GM19397 (cell line): ENCODE results near the gene COL23A1.
A peak's percentile ranks its signal among the peaks of the same experiment; 100 is the strongest.

Experiments used
- ATAC-seq: cut with Tn5 transposase; IDR thresholded peaks from one replicate; pipeline ENCODE4 v1.9.1; 2021; ENCODE audit warnings: mild to moderate bottlenecking, moderate library complexity; ENCODE audit not compliant: unreplicated experiment

The COL23A1 gene

DNA sequence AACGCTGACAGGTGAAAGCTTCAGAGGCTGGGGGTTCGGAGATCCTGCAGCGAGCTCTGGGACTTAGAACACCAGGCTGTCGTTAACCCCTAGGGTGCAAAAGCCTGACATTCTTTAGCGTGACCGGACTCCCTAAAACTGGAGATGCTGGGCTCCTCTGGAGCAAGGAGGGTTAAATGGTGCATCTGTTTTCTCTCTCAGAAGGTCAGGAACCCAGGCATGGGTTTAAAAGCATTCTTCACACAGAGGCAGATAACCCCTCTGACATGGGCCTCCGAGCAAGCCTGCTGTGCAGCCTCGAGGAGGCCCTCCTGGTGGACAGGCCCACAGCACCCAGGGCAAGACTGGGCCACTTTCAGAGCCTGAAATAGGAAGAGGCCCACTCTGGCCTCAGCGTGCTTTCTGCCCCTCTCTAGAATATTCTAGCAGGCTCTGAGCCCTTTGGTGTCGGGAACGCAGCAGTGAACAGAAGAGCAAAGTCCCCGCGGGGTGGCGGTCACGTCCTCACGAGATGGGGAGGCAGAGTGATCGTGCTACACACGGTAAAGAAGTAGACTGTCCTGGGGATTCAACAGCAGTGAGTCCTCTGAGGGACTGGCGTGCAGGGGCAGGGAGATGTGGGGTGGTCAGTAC is 124.8 kb downstream of the COL23A1 start:
- no peak for ATAC-seq

DNA sequence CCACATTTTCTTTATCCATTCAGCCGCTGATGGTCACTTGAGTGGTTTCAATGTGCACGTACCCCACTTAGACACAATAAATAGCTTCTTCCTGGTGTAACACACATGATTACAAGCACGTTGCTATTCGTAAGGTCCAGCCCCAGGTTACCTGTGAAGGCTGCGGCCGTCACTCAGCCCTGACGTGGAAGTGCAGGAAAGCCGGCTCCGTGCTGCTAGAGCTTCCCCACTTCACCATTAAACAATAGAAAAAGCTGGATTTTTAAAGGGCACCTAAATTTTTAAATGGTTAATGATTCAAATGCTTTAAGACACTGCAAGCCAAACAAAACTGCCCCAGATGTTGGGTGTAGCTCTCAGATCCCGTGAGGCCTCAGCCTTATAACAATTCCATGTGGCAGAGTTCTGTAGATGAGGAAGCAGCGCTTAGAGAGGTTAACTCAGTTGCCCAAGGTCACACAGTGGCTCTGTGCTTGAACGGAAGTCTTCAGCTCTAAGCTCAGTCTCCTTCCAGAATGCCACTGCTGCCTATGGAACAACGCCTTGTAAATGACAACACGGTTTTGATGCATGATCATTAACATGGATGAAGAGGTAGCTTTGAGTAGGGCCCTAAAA is 125.7 kb downstream of the COL23A1 start:
- ATAC-seq, result no peak

DNA sequence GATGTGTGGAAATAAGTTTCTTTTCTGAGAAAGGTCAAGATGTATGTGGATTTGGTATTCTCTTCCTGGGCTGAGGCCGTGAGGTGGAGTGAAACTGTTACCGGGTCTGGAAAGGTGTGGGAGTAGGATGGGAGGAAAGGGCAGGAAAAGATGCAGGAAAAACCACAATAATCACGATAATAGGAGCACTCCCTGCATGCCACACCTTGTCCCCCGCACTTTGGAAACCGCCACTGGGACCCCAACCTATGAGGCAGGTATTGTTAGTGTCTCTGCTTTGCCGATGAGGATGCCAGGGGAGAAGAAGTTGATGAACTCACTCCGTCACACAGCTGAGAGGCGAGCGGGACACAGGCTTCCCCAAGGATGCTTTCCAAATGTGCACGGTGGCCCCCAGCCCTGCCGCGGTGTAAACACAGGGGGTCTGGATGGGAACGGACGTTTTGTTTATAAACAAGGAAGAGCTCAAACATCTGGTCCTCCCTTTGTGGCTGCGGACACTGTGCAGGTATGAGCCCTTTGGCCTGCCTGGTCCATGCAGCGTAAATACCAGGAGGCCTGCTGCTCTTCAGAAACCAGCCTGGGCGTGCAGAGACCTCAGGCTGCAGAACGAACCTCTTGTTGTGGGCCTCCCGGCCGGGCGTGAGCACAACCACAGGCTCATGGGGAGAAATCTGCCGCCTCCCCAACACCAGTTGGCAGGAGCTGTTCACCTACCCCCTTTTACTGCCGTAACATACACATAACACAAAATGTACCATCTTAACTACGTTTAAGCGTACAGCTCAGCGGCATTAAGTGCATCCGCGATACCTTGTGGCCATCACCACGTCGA is 126.7 kb downstream of the COL23A1 start:
- no peak for ATAC-seq

DNA sequence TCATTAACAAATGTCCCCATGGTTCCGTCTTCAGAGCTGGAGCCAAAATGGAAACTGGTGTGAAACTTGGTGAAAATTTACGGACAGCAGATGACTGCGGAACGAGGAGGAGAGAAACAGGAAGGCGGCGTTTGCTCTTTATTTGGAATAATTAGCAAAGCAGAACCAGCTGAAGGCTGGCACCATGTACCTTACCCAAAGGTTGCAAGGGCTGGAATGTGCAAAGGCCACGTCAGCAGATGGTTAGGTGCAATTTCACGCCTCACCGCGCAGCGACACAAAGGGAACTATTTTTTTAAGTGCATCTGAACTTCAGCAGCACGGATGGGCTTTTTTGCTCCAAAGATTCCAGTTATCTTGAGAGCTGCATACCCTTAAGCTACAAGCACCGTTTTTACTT is 127.4 kb downstream of the COL23A1 start:
- no peak for ATAC-seq

DNA sequence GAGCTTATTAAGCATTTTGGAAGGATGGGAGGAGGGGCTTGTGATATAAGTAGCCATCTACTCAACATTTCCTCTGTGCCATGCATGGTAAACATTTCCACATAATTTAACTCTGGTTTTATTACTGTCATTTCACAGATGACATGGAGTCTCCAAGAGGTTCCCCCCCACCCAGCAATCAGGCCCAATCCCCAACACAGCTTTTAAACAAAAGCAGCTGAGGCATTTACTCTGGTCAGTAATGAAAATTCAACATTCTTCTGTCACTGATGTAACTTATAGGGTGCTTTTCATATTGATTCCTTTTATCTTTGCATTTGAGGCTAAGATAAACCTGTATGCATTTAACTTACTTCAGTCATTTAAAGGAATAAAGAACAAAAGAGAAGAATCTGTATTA is 128.1 kb downstream of the COL23A1 start:
- no peak for ATAC-seq

DNA sequence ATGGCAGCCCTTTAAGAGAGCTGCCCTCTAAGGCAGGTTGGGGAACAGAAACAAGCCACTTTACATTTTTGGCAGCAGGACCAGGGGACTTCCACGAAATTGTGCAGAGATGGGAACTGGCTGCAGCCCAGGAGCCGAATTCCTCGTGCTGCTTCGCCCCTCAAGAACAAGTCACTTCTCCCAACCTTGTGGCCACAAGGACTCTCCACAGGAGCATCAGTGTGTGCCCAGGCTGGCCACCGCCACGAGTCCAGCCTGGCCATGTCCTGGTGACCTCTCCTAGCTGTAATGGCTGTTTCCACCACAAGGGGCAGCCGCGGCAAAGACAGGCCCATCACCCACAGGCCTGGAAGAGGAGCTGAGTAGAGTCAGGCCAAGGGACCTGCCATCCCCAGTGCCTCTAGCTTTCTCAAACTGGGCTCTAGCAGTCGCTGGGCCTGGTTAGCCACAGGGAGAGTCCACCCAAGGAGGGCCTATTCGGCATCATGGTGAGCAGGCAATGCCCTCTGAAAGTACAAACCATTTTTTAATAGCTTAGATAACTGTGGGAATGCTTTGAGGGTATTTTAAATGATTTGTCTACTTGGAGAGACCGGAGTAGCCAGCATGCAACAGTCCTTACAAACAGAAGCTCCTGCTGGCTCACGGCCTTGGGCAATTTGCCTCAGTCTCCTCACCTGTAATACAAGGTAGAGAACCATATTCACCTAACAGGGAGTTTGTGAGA is 129.0 kb downstream of the COL23A1 start:
- ATAC-seq, result peak; percentile 61

DNA sequence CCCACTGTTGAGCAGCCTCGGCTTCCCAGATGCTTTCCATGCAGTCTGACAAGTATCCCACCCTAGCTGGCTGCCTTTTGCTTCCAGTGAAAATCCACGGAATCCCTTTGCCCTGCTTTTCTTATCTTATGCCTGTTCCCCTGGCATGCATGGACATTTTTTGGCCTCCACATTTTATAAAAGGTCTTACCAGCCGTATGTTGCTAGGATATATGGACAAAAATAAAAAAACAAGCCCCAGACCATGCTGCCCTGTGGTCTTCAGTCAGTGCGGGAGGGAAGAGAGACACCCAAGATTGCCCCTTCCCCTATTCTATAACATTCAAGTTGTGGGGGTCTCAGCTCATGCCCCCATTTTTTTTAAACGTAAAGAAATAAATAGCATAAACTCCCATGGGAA is 129.6 kb downstream of the COL23A1 start:
- ATAC-seq, result no peak

DNA sequence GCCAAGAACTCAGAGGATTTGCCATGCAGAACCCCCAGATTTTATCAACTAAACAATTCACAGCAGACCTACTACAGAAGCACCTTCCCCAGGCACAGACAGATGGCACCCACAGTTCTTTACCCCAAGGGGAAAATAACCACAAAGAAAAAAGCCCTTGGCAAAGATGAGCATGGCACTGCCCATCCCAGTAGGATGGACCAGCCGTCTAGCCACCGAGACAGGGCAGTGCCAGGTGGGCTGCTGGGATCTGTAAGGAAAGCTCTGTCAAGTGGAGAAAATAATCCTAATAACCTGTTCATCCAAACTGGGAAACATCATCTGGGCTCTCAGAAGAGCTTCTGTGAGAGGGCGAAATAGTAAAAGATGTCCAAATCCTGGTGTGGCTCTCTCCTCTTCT is 130.0 kb downstream of the COL23A1 start:
- ATAC-seq, result no peak

DNA sequence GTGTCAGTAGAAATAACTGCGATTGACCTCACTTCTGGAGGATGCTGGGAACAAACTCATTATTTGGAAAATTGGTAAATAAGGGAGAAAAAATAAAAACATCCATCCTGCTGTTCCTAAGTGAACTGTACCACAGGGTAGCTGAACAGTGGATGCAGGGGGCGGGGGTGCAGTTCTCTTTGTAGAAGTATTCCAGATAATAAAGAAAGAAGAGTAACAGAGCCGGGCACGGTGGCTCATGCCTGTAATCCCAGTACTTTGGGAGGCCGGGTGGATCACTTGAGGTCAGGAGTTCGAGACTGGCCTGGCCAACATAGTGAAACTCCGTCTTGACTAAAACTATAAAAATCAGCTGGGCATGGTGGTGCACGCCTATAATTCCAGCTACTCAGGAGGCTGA is 132.1 kb downstream of the COL23A1 start:
- no peak for ATAC-seq

DNA sequence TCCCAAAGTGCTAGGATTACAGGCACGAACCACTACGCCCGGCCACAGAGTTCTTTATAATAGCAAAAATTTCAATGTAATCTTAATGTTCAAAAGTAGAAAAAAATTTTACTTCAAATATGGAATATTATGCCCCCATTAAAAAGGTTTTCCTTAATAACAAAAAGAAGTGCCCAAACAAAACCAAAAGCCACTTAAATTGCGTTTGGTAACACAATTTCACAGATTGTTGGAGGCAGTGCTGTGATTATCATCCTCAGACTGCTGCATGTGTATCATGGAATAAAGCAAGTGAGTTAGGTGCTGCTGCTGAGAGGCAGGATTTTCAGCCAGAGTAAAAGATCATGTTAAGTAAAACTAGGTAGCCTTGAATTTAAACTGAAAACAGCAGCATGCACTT is 132.7 kb downstream of the COL23A1 start:
- ATAC-seq, result no peak

DNA sequence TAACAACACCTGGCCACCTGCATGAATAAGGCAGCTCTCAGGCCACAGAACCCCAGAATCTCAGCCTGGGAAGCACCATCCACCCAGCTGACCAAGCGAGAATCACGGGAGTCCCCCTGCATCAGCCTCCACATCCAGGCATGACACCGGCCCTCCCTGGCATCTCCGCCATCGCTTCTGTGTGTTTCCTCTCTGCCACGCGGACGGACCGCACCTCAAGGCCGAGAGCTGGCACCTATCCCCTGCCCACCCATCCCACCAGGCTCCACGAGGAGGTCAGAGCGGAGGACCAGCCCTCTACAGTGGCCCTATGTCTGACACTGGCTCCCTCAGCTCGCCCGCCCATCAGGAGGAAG is 134.7 kb downstream of the COL23A1 start:
- no peak for ATAC-seq

DNA sequence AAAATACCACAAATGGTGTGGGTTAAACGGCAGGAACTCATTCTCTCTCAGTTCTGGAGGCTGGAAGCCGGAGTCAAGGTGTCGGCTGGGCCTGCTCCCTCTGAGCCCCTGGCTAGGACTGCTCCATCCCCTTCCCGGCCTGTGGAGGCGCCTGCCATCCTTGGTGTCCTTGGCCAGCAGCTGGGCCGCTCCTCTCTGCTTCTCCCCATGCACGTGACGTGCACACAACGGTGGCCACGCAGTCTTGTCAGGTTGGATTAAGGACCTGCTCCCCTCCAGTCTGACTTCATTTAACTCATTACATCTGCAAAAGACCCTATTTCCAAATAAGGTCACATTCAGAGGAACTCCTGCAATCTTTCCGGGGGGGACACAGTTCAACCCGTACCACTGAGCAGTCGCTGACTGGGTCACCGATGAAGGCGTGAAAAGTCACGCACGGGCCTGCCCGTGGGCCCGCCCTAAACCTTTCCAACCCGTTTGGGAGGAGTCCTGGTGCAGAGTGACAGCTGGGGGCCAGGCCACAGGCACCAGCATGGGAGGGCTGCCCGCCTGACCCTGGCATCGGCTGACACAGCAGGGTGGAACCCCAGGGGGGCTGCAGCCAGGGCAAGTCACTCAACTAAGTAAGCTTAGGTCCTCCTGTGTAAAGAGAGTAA is 135.2 kb downstream of the COL23A1 start:
- no peak for ATAC-seq

DNA sequence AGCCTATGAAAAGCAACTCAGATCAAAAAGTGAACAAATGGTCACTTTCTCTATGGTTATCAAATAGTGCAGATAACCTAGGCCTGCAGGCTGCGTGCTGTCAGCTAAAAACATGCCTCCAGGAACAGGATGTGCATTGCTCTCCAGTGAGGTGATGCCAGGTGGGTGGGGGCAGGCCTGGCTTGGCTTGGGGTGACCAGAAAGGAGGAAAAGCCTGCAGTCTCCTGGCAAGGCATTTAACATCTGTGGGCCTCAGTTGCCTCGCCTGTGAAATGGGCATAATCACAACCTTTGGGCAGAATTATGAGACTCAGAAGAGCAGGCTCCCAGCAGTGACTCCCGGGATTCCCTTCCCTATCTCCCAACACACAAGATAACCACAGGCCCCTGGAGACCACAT is 135.9 kb downstream of the COL23A1 start:
- no peak for ATAC-seq

DNA sequence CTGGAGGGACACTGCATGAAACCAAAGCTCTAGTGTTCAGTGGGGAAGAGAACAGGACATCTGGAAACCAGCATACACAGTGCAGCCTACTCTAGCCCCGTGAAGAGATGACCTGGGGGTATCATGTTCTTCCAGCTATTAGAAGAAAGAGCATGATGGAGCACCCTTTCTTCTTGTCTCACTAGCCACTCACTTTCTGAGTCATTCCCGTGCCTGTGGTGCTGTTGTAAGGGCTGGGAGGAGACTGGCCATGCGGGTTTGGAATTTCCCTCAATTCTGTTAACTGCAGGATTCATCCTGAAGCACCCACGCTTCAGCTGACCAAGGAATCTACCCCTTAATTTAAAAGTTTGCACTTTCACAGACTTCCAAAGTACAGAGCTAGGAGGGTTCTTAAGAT is 137.0 kb downstream of the COL23A1 start:
- no peak for ATAC-seq

DNA sequence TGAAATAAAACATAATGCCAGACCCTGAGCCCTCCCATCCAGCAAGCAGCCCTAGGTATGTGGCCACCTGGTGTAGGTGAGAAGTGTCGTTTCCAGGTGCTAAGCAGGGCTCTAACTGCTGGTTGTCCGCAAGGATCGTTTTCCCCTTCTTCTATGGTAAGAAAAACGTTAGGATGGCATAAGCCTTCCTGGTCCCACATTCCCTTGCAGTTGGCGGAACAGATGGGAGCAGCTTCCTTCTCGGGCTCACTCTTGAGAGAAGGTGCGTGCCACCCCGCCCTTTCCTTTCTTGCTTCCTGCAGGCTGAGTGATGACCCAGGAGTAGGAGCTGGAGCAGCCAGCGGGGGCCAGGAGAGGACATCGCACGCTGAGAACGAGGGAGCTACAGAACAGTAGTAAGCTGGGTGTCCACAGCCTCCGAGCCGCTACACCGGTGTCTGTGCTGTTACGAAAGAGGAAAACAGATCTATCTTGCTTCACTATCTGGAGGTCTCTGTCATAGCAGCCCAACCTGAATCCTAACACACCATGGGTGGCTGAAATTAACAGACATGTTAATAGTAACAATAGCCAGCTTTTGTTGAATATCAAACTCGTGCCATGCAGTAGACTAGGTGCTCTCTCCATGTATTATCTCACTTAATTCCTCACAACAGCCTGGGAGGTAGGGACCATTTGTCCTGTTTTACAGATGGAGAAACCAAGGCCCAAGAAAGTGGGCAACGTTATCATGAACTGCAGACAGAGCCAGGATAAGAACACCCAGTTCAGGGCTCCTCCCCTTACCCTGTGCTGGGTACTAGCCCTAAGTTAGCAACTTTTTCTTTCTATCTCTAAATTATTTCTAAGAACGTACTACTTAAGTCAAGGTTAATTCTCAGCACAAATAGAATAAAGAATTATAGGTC is 139.8 kb downstream of the COL23A1 start:
- no peak for ATAC-seq

DNA sequence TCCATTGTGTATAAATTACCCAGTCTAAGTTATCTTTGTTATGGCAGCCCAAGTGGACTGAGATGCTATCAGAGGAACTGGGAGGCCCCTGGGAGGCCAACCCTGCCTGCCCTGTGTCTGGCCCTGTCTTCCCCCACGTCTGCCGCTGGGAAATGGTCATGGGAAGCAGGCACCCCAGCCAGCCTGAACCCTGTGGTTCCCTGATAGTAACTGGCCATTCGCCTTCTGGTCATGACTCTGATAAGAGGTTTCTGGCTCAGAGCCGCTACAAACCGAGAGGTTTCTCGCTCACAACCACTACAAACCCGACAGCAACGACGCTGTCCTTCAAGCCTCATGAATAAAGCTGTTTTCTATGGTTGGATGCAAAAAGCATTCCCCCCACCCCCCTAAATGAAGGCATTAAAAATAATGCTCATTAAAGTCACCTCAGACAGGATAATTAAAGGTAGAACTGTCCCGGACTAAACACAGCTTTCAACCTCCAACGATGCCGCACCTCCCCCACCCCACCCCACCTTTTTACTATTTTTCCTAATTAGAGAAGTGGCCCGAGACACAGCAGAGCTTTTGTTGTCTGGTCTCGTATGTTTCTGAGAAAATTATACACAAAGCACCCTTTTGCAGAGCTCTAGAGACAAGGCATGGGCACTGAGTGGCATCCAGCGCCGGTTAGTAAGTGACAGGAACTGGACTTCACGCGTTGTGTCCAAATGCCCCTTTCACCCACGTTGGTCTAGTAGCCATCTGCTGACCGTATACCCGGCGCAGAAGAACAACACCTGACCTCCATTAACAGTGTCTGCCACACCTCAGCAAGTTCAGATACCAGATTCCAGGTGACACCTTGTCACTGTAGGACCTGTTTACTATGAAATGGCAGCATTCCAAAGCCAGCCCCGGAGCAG is 140.8 kb downstream of the COL23A1 start:
- no peak for ATAC-seq

DNA sequence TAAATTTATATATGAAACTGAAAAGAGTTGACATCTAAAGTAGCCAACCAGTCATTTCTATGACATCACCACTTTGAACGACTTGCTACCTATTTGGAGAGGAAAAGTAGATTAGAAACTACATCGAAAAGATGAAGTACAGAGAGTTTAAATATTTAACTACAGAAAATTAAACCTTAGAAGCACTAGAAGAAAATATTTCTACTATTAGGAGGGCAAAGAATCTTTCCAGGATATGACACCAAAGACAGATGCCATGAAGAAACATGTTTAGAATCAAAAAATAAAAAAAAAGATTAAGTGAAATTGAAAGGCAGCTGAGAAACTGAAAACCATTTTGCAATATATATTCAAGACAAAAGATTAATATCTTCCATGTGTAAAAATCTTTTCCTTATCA is 144.7 kb downstream of the COL23A1 start:
- ATAC-seq, result no peak

DNA sequence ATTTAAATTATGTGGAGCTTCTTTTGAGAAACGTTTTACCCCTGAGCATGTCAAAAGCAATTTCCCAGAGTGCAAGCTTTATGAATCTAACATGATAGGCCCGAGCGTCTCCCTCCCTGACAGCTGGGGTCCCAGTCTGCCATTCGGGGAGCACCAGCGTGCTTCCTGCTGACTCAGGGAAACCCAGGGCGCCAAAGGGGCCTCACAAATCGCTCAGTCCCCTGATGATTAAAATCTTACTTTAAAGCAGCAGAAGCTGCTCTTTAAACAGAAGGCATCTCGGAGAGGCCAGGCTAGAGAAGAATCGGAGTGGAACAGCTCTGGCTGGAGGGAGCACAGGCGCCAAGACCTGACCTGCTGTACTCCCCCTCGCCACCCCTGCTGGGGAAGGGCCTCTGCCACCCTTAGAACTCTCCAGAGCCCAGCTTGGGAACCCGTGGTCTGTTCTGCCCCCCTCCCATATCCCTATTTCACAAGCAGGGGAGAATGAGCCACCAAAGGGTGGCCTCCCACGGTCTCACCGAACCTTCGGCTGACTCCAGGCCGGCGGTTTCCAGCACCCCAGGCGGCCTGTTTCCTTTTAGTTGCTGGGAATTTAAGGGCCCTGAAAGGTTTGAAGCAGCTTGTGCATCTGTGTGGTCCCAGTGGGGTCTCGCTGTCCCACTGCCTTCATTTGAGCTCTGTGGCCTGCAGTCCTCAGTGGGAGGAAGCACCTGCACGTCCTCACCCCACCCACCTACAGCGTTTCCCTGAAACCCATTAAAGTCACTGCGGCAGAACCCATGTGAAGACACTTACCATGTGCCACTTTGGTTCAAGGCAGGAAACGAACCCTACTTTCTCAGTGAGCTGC is 147.6 kb downstream of the COL23A1 start:
- no peak for ATAC-seq
